Prostate gland (tissue), 2 donors: ENCODE results near the gene RXRG. TPM values are rescaled to one million over a fixed set of nuclear protein-coding genes. Genes with fewer than 3 reads are reported as not detected.

Source experiments
- DNase-seq: peaks from one replicate; pipeline ENCODE4 v3.0.0-alpha.2; 2019; ENCODE audit warnings: low spot score
- H3K27ac ChIP-seq, 2 donors: fragments of 200-600 bp; sonication (generic); 2 replicates each; pipeline ENCODE4 v1.5.1; 2017 to 2019
- H3K27me3 ChIP-seq: fragments of 200-600 bp; sonication (generic); replicated peaks from 2 replicates; pipeline ENCODE4 v1.5.1; 2019; ENCODE audit not compliant: insufficient read depth
- H3K36me3 ChIP-seq, 2 donors: fragments of 200-600 bp; sonication (generic); 1 replicate in 1 of 2; 2 replicates in 1 of 2; pipeline versions ENCODE4 v1.5.1 to v1.8.1; 2017 to 2019
- H3K4me1 ChIP-seq: fragments of 200-600 bp; sonication (generic); replicated peaks from 2 replicates; pipeline ENCODE4 v1.5.1; 2019
- H3K4me3 ChIP-seq, 2 donors: fragments of 200-600 bp; sonication (generic); 2 replicates each; pipeline ENCODE4 v1.5.1; 2017 to 2019
- H3K9me3 ChIP-seq: fragments of 200-600 bp; sonication (generic); 2 replicates; pipeline ENCODE4 v1.5.1; 2017
- POLR2A ChIP-seq: fragments of 450-650 bp; IDR thresholded peaks from one replicate; pipeline ENCODE4 v1.6.1; 2016; ENCODE audit warnings: antibody characterized with exemption, mild to moderate bottlenecking
- POLR2AphosphoS5 ChIP-seq: sonication (generic); formaldehyde crosslinking; IDR thresholded peaks from one replicate; pipeline ENCODE4 v1.6.1; 2017; ENCODE audit warnings: antibody characterized with exemption
- WGBS: methylation state at CpG from one replicate; pipeline ENCODE4 v1.1.5; 2018; 5-methylcytosine and 5-hydroxymethylcytosine counted together
- intact Hi-C: fragments of 100-400 bp; cut with DNase I; formaldehyde crosslinking; loops from one replicate; pipeline ENCODE4 v1.14.2; 2022
- total RNA-seq, 2 donors: library from RNA; depleted of rRNA; stranded (reverse); fragments of >200 nt; gene quantifications; one replicate each; pipeline ENCODE4 v1.1.0, GENCODE V29; 2016
- TF ChIP-seq, protein P1 (sequence below), 4 experiments: fragments of 200-600 bp in 2 of 4; fragments of 450-650 bp in 2 of 4; sonication (generic) in 2 of 4; IDR thresholded peaks; 1 replicate in 3 of 4; 2 replicates in 1 of 4; pipeline ENCODE4 v1.5.1; 2016 to 2019; ENCODE audit warnings: antibody characterized with exemption in 4 of 4, mild to moderate bottlenecking in 2 of 4, moderate library complexity in 2 of 4

Gene RXRG
- total RNA-seq, 2 donors from 2014 or later = 0.14 to 1.4 TPM

GRCh38 chr1:165411396-165411795, 33.5 kb downstream of the RXRG start:
- no peaks in the 10 kb centered on the region for H3K4me1 ChIP-seq
- no peaks in the 10 kb centered on the region for H3K36me3 ChIP-seq
- no peak overlapping the region for H3K27ac ChIP-seq
- no peaks in the 10 kb centered on the region for H3K9me3 ChIP-seq
- TF ChIP-seq, protein P1, sequence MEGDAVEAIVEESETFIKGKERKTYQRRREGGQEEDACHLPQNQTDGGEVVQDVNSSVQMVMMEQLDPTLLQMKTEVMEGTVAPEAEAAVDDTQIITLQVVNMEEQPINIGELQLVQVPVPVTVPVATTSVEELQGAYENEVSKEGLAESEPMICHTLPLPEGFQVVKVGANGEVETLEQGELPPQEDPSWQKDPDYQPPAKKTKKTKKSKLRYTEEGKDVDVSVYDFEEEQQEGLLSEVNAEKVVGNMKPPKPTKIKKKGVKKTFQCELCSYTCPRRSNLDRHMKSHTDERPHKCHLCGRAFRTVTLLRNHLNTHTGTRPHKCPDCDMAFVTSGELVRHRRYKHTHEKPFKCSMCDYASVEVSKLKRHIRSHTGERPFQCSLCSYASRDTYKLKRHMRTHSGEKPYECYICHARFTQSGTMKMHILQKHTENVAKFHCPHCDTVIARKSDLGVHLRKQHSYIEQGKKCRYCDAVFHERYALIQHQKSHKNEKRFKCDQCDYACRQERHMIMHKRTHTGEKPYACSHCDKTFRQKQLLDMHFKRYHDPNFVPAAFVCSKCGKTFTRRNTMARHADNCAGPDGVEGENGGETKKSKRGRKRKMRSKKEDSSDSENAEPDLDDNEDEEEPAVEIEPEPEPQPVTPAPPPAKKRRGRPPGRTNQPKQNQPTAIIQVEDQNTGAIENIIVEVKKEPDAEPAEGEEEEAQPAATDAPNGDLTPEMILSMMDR (IDR thresholded peaks at IDR 0.05) = no peak
- TF ChIP-seq POLR2A = no peak
- TF ChIP-seq POLR2AphosphoS5 = no peak
- no peaks in the 10 kb centered on the region for H3K27me3 ChIP-seq
- 50% methylated on average over 2 of the region's 2 CpGs for WGBS
- no peak overlapping the region for H3K4me3 ChIP-seq
- intact Hi-C loops = no loop called here
- no peak for DNase-seq

DNA sequence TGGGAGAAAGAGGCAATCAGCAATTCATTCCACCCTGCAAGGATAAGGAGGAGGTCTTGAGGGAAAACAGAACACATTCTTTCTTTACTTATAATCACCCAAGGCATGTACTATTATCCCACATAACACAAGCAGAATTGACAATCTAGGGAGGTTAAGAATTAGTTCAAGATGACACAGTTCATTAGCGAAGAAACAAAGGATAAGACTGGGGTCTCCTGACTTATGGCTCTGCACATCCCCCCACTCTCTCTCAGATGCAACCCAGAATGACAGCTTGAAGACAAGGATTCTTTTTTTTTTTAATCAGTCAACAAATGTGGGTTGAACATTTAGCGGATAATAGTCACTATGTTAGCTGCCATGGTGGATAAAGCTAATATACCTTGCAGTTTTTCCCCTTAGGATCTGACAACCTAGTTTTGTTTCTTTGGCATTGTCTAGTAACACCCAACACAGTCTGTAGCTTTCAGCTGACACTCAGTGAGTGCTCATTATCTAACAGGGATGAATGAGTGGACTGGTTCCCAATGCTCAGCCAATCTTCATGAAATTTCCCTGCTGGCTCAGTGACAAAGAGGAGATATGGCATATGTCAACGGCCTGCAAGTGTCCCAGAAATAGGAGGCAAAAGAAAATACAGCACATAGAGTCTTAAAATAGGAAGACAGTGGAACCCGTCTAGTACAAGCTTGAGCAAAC, 35.1 kb downstream of the RXRG start:
- Histone ChIP-seq H3K4me3 (no peak overlapping the region), H3K27ac (no peak overlapping the region), H3K27me3 (no peaks in the 10 kb centered on the region), H3K9me3 (no peaks in the 10 kb centered on the region), H3K36me3 (no peaks in the 10 kb centered on the region), H3K4me1 (no peaks in the 10 kb centered on the region)
- WGBS = 64% methylated on average over 4 of the region's 4 CpGs
- no peak for DNase-seq
- intact Hi-C loops = no loop called here
- TF ChIP-seq, protein P1 (IDR thresholded peaks at IDR 0.05) = no peak
- no peak for TF ChIP-seq POLR2A
- TF ChIP-seq POLR2AphosphoS5 = no peak

DNA sequence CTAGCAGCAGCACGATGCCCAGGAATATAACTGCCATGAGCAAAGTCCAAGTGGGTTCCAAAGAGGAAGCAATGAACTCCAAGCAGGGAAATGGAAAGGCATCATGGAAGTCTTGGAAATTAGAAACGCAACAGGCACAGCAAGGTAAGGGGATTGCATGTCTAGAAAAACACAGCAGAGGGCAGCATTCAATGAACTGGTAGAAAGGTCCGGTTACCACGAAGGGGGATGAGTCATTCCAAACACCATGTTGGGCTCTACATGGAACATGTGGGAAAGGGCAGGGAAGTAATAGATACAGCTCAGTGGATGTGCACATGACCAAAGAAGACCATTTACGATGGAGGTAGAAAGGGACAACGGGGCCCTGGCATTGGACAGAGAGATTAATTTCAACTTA, 36.4 kb downstream of the RXRG start:
- no peaks in the 10 kb centered on the region for H3K36me3 ChIP-seq
- no peaks in the 10 kb centered on the region for H3K4me1 ChIP-seq
- no peak overlapping the region for H3K27ac ChIP-seq
- H3K9me3 ChIP-seq = no peaks in the 10 kb centered on the region
- no peaks in the 10 kb centered on the region for H3K27me3 ChIP-seq
- no peak overlapping the region for H3K4me3 ChIP-seq
- DNase-seq = no peak
- intact Hi-C loops = no loop called here
- TF ChIP-seq, protein P1 (IDR thresholded peaks at IDR 0.05) = peak in 1 of 4 experiments; percentile 20
- TF ChIP-seq POLR2AphosphoS5 = no peak
- WGBS = 53% methylated on average over 6 of the region's 6 CpGs

- no peak for TF ChIP-seq POLR2AphosphoS5
- TF ChIP-seq POLR2A = no peak
- TF ChIP-seq, protein P1 (IDR thresholded peaks at IDR 0.05) = no peak
- intact Hi-C loops = no loop called here
- no peaks in the 10 kb centered on the region for H3K4me1 ChIP-seq
- H3K36me3 ChIP-seq = no peaks in the 10 kb centered on the region
- no peaks in the 10 kb centered on the region for H3K27me3 ChIP-seq
- no peak for DNase-seq
- no peak overlapping the region for H3K4me3 ChIP-seq
- H3K9me3 ChIP-seq = no peaks in the 10 kb centered on the region
- no peak overlapping the region for H3K27ac ChIP-seq
- WGBS = 95% methylated on average over 4 of the region's 4 CpGs
Observed at GRCh38 chr1:165407398-165407797, 37.5 kb downstream of the RXRG start.

DNA sequence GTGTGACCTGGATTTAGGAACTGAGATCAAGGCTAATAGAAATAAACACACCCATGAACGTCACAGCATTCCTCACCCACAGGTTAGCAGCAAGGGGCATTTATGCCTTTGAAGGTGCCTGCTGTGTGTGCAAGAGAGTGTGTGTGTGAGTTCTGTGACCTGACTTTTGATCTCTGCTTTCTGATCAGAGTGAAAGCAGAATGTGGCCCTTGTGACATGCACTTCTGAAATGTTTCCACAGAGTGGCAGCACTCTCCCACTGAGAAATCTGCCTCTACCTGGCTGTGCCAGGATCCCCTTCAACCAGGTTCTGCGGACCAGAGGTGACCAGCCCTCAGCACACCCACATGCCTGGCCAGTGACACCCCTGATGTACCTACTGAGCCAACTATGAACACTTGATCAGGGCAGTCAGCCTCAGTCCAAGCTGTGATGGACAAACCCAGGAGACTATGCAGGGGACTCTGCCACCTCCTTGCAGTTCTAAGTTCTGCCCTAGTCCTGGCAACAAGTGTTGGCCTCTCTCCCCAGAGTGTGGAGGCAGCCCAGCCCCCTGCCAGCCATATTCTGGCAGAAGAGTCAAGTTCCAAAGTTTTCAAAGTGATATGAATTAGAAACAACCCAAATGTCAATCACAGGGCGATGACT, 41.0 kb downstream of the RXRG start:
- 40% methylated on average over 3 of the region's 3 CpGs for WGBS
- no peak overlapping the region for H3K4me3 ChIP-seq
- no peak for DNase-seq
- TF ChIP-seq, protein P1 (IDR thresholded peaks at IDR 0.05) = peak in 3 of 4 experiments; percentile 22 to 51 (median 51)
- TF ChIP-seq POLR2A = no peak
- no peaks in the 10 kb centered on the region for H3K27me3 ChIP-seq
- H3K27ac ChIP-seq = no peak overlapping the region
- H3K4me1 ChIP-seq = no peaks in the 10 kb centered on the region
- no peaks in the 10 kb centered on the region for H3K9me3 ChIP-seq
- intact Hi-C loops = no loop called here
- H3K36me3 ChIP-seq = no peaks in the 10 kb centered on the region
